H9 (cell line): ENCODE measurements around the gene METTL16. TPM values are rescaled to one million over a fixed set of nuclear protein-coding genes. Genes with fewer than 3 reads are reported as not detected.

Experiments
- DNase-seq: peaks from one replicate; pipeline ENCODE4 v3.0.0-alpha.2; 2017
- H2AFZ ChIP-seq: one replicate; pipeline ENCODE4 v1.6.1; 2013; ENCODE audit warnings: mild to moderate bottlenecking, low read length, control low read depth, moderate library complexity
- H2AK5ac ChIP-seq: 2 replicates; pipeline ENCODE4 v1.6.1; 2013; ENCODE audit warnings: low read length, control low read depth, mixed read lengths; ENCODE audit not compliant: insufficient read length
- H2BK120ac ChIP-seq: one replicate; pipeline ENCODE4 v1.6.1; 2013; ENCODE audit warnings: low read depth, mild to moderate bottlenecking, low read length, control low read depth, inconsistent platforms; ENCODE audit not compliant: poor library complexity, severe bottlenecking
- H2BK12ac ChIP-seq: 2 replicates; pipeline ENCODE4 v1.6.1; 2013; ENCODE audit warnings: low read length, control low read depth, mixed read lengths, low read depth; ENCODE audit not compliant: insufficient read length
- H2BK15ac ChIP-seq: 2 replicates; pipeline ENCODE4 v1.6.1; 2013; ENCODE audit warnings: low read depth, low read length, control low read depth
- H2BK20ac ChIP-seq: one replicate; pipeline ENCODE4 v1.6.1; 2013; ENCODE audit warnings: low read depth, mild to moderate bottlenecking, low read length, control low read depth, inconsistent platforms; ENCODE audit not compliant: poor library complexity, severe bottlenecking
- H2BK5ac ChIP-seq: 2 replicates; pipeline ENCODE4 v1.6.1; 2013; ENCODE audit warnings: low read length, control low read depth, mixed read lengths; ENCODE audit not compliant: insufficient read length
- H3K14ac ChIP-seq: 2 replicates; pipeline ENCODE4 v1.6.1; 2013; ENCODE audit warnings: low read length, control low read depth; ENCODE audit not compliant: insufficient read depth
- H3K18ac ChIP-seq: 2 replicates; pipeline ENCODE4 v1.6.1; 2013; ENCODE audit warnings: low read depth, mild to moderate bottlenecking, mixed read lengths, low read length, control low read depth; ENCODE audit not compliant: insufficient read length
- H3K23ac ChIP-seq: 2 replicates; pipeline ENCODE4 v1.6.1; 2013; ENCODE audit warnings: low read length, control low read depth, mixed read lengths, low read depth; ENCODE audit not compliant: insufficient read length
- H3K23me2 ChIP-seq: 2 replicates; pipeline ENCODE4 v1.6.1; 2013; ENCODE audit warnings: low read depth, mild to moderate bottlenecking, mixed read lengths, low read length, control low read depth; ENCODE audit not compliant: insufficient read length, poor library complexity, severe bottlenecking
- H3K27ac ChIP-seq: 2 replicates; pipeline ENCODE4 v1.5.1; 2013; ENCODE audit warnings: low read length, control low read depth, mixed read lengths, low read depth; ENCODE audit not compliant: insufficient read length
- H3K27me3 ChIP-seq: 2 replicates; pipeline ENCODE4 v1.6.1; 2013; ENCODE audit warnings: low read length, control low read depth, inconsistent platforms; ENCODE audit not compliant: insufficient read depth
- H3K4ac ChIP-seq: 2 replicates; pipeline ENCODE4 v1.6.1; 2013; ENCODE audit warnings: low read depth, mild to moderate bottlenecking, control low read depth, inconsistent platforms, low read length, moderate library complexity
- H3K4me1 ChIP-seq: 2 replicates; pipeline ENCODE4 v1.6.1; 2013; ENCODE audit warnings: low read length, control low read depth, inconsistent platforms; ENCODE audit not compliant: insufficient read depth
- H3K4me2 ChIP-seq: 2 replicates; pipeline ENCODE4 v1.6.1; 2013; ENCODE audit warnings: low read length, control low read depth, mixed read lengths; ENCODE audit not compliant: insufficient read length, insufficient read depth
- H3K56ac ChIP-seq: 2 replicates; pipeline ENCODE4 v1.6.1; 2013; ENCODE audit warnings: low read depth, mild to moderate bottlenecking, mixed read lengths, low read length, control low read depth; ENCODE audit not compliant: insufficient read length
- H3K79me1 ChIP-seq: 2 replicates; pipeline ENCODE4 v1.6.1; 2013; ENCODE audit warnings: low read depth, mild to moderate bottlenecking, moderate library complexity, low read length, control low read depth, inconsistent platforms; ENCODE audit not compliant: insufficient read depth, poor library complexity, severe bottlenecking
- H3K79me2 ChIP-seq: 2 replicates; pipeline ENCODE4 v1.6.1; 2013; ENCODE audit warnings: low read length, control low read depth, inconsistent platforms; ENCODE audit not compliant: insufficient read depth
- H3K9ac ChIP-seq: 2 replicates; pipeline ENCODE4 v1.6.1; 2013; ENCODE audit warnings: low read length, control low read depth, mixed read lengths; ENCODE audit not compliant: insufficient read length; ENCODE audit errors: extremely low read depth
- H3K9me3 ChIP-seq: one replicate; pipeline ENCODE4 v1.6.1; 2013; ENCODE audit warnings: low read depth, low read length, inconsistent platforms; ENCODE audit not compliant: control insufficient read depth
- H3T11ph ChIP-seq: one replicate; pipeline ENCODE4 v1.6.1; 2013; ENCODE audit warnings: mild to moderate bottlenecking, low read length, control low read depth, inconsistent platforms
- H4K20me1 ChIP-seq: one replicate; pipeline ENCODE4 v1.6.1; 2013; ENCODE audit not compliant: control insufficient read depth, insufficient read length, insufficient read depth
- H4K5ac ChIP-seq: 2 replicates; pipeline ENCODE4 v1.6.1; 2013; ENCODE audit warnings: low read depth, mild to moderate bottlenecking, mixed read lengths, low read length, control low read depth; ENCODE audit not compliant: insufficient read length
- H4K8ac ChIP-seq: replicated peaks from 2 replicates; pipeline ENCODE4 v1.6.1; 2013; ENCODE audit warnings: low read length, control low read depth, mixed read lengths, low read depth; ENCODE audit not compliant: insufficient read length
- H4K91ac ChIP-seq: 2 replicates; pipeline ENCODE4 v1.6.1; 2013; ENCODE audit warnings: low read depth, mild to moderate bottlenecking, moderate library complexity, mixed read lengths, low read length, control low read depth; ENCODE audit not compliant: insufficient read length
- H3K27ac Mint-ChIP-seq, 3 experiments: 2 replicates in 2 of 3; 3 replicates in 1 of 3; pipeline ENCODE4 v1.8.0; 2020 to 2021; ENCODE audit warnings: mixed read lengths in 3 of 3, mild to moderate bottlenecking in 1 of 3, moderate library complexity in 1 of 3
- H3K27me3 Mint-ChIP-seq: 2 replicates; pipeline ENCODE4 v1.8.0; 2021; ENCODE audit warnings: low read depth, mild to moderate bottlenecking, moderate library complexity, mixed read lengths
- H3K36me3 Mint-ChIP-seq, 3 experiments: 2 replicates in 2 of 3; 3 replicates in 1 of 3; pipeline ENCODE4 v1.8.0; 2020 to 2021; ENCODE audit warnings: low read depth in 3 of 3, mixed read lengths in 3 of 3; ENCODE audit not compliant: insufficient read depth in 1 of 3
- H3K4me1 Mint-ChIP-seq, 2 experiments: 2 replicates each; pipeline ENCODE4 v1.8.0; 2020; ENCODE audit warnings: mixed read lengths in 2 of 2
- H3K4me3 Mint-ChIP-seq, 2 experiments: 2 replicates in 1 of 2; 3 replicates in 1 of 2; pipeline ENCODE4 v1.8.0; 2020 to 2021; ENCODE audit warnings: mild to moderate bottlenecking in 2 of 2, mixed read lengths in 2 of 2, moderate library complexity in 1 of 2
- H3K9me3 Mint-ChIP-seq, 2 experiments: 2 replicates in 1 of 2; 3 replicates in 1 of 2; pipeline ENCODE4 v1.8.0; 2020; ENCODE audit warnings: mild to moderate bottlenecking in 2 of 2, mixed read lengths in 2 of 2, moderate library complexity in 1 of 2
- WGBS: extraction: QIAGEN DNeasy Blood & Tissue Kit; methylation state at CpG from one replicate; pipeline ENCODE4 v1.1.7; 2013; ENCODE audit warnings: missing lambda C conversion rate, low lambda C conversion rate, mixed read lengths; ENCODE audit not compliant: insufficient read length; ENCODE audit errors: extremely low coverage; 5-methylcytosine and 5-hydroxymethylcytosine counted together
- total RNA-seq: library from RNA; stranded (reverse); gene quantifications from 2 replicates; pipeline ENCODE4 v1.2.1, GENCODE V29; 2021
- TF ChIP-seq, protein P1 (sequence below): fragments of 200-600 bp; sonication (generic); conservative IDR thresholded peaks from 3 replicates; pipeline ENCODE4 v1.8.0; 2021; ENCODE audit warnings: antibody characterized with exemption, mild to moderate bottlenecking

METTL16 gene
- total RNA-seq, 1 experiment from 2014 or later, result 55.4 TPM

DNA sequence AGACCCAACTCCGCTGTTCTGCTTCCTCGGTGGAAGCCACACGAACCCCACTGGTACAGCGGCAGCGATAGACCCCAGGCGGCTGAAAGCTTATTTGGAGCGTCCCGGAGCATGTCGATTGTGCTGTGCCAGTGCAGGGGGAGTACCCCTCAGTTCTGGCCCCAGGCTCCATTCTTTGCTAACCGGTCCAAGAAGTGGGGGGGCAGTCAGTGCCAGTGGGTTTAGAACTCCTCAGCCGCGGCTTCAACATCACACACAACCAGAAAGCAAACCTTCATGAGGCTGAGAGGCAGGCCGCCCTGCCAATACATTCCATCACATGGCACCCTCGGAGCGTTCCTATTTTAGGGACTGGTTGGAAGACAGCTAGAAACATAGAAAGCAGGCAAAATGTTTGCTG, 109.1 kb downstream of the METTL16 start:
- H3K23me2 ChIP-seq, result peaks cover 22% of the 10 kb centered on the region
- H3K79me2 ChIP-seq, result peaks cover 2% of the 10 kb centered on the region; the same call in 1 of the 2 replicates
- no peak overlapping the region for H3T11ph ChIP-seq
- H3K4me2 ChIP-seq, result peak overlapping the region; percentile 85
- peaks cover 19 to 24% of the 10 kb centered on the region in 2 experiments for H3K4me1 Mint-ChIP-seq
- no peak overlapping the region for H3K56ac ChIP-seq
- no peak overlapping the region for H2BK5ac ChIP-seq
- H3K79me1 ChIP-seq, result no peaks in the 10 kb centered on the region
- H3K27me3 ChIP-seq, result no peaks in the 10 kb centered on the region
- no peak overlapping the region for H4K91ac ChIP-seq
- H3K4me3 Mint-ChIP-seq, result peak overlapping the region; percentile 71 to 81
- peaks cover 7% of the 10 kb centered on the region; the same call in 1 of the 2 replicates for H3K4me1 ChIP-seq
- no peak overlapping the region for H3K4ac ChIP-seq
- H4K8ac ChIP-seq, result no peak overlapping the region
- H3K9me3 ChIP-seq, result no peaks in the 10 kb centered on the region
- peaks cover 0 to 5% (median 0%) of the 10 kb centered on the region in 3 experiments; a peak in 1 of 7 replicates for H3K36me3 Mint-ChIP-seq
- H2AFZ ChIP-seq, result no peak overlapping the region
- H3K9ac ChIP-seq, result no peak overlapping the region
- no peak overlapping the region for H2AK5ac ChIP-seq
- no CpG with 5 or more reads among the region's 15 CpGs for WGBS
- peaks cover 5% of the 10 kb centered on the region for H3K27me3 Mint-ChIP-seq
- no peaks in the 10 kb centered on the region for H4K20me1 ChIP-seq
- no peak overlapping the region for H2BK120ac ChIP-seq
- TF ChIP-seq, protein P1, sequence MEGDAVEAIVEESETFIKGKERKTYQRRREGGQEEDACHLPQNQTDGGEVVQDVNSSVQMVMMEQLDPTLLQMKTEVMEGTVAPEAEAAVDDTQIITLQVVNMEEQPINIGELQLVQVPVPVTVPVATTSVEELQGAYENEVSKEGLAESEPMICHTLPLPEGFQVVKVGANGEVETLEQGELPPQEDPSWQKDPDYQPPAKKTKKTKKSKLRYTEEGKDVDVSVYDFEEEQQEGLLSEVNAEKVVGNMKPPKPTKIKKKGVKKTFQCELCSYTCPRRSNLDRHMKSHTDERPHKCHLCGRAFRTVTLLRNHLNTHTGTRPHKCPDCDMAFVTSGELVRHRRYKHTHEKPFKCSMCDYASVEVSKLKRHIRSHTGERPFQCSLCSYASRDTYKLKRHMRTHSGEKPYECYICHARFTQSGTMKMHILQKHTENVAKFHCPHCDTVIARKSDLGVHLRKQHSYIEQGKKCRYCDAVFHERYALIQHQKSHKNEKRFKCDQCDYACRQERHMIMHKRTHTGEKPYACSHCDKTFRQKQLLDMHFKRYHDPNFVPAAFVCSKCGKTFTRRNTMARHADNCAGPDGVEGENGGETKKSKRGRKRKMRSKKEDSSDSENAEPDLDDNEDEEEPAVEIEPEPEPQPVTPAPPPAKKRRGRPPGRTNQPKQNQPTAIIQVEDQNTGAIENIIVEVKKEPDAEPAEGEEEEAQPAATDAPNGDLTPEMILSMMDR, result no peak
- H3K23ac ChIP-seq, result no peak overlapping the region
- H3K14ac ChIP-seq, result no peak overlapping the region
- H3K27ac ChIP-seq, result no peak overlapping the region
- no peak overlapping the region for H4K5ac ChIP-seq
- DNase-seq, result no peak
- H3K27ac Mint-ChIP-seq, result peak overlapping the region in 2 of 3 experiments; percentile 77 to 79; a peak in 3 of 7 replicates
- no peak overlapping the region for H3K18ac ChIP-seq
- no peak overlapping the region for H2BK15ac ChIP-seq
- no peak overlapping the region for H2BK20ac ChIP-seq
- H2BK12ac ChIP-seq, result no peak overlapping the region
- no peaks in the 10 kb centered on the region; a peak in 1 of 5 replicates for H3K9me3 Mint-ChIP-seq
